HG03045 (cell line): ENCODE data around the gene BLOC1S1.

Source experiments
- ATAC-seq: cut with Tn5 transposase; IDR thresholded peaks from one replicate; pipeline ENCODE4 v1.9.1; 2021; ENCODE audit warnings: mild to moderate bottlenecking, moderate library complexity; ENCODE audit not compliant: unreplicated experiment

BLOC1S1 gene

GRCh38 chr12:55726971-55727370 lies 11.1 kb downstream of the BLOC1S1 start:
- no peak for ATAC-seq

GRCh38 chr12:55727643-55728185 lies 11.9 kb downstream of the BLOC1S1 start:
- no peak for ATAC-seq

GRCh38 chr12:55728186-55728938 lies 12.5 kb downstream of the BLOC1S1 start:
- peak; percentile 21 for ATAC-seq

GRCh38 chr12:55728939-55729818 lies 13.3 kb downstream of the BLOC1S1 start, which contains the start of gene CD63:
CD63 (minus strand) TSS chr12:55729009; CDS start chr12:55728341, 668 bp downstream.
- ATAC-seq: peak; percentile 70

GRCh38 chr12:55729819-55730818 lies 14.3 kb downstream of the BLOC1S1 start:
- ATAC-seq: peak; percentile 33

- no peak for ATAC-seq
Measured at GRCh38 chr12:55732288-55732687, 16.4 kb downstream of the BLOC1S1 start.

GRCh38 chr12:55733021-55733555 lies 17.2 kb downstream of the BLOC1S1 start:
- ATAC-seq: no peak

GRCh38 chr12:55733858-55734257 lies 18.0 kb downstream of the BLOC1S1 start:
- no peak for ATAC-seq

- no peak for ATAC-seq
Measured at GRCh38 chr12:55734595-55734994, 18.7 kb downstream of the BLOC1S1 start.

GRCh38 chr12:55736076-55736475 lies 20.2 kb downstream of the BLOC1S1 start:
- ATAC-seq: no peak

GRCh38 chr12:55736780-55737580 lies 21.1 kb downstream of the BLOC1S1 start:
- no peak for ATAC-seq

- ATAC-seq: no peak
Measured at GRCh38 chr12:55737581-55738122, 21.8 kb downstream of the BLOC1S1 start.

GRCh38 chr12:55738123-55739024 lies 22.5 kb downstream of the BLOC1S1 start:
- ATAC-seq: peak; percentile 87

- ATAC-seq: no peak
Measured at GRCh38 chr12:55739025-55739378, 23.2 kb downstream of the BLOC1S1 start.

- ATAC-seq: no peak
Measured at GRCh38 chr12:55741931-55742680, 26.3 kb downstream of the BLOC1S1 start.

- peak; percentile 33 for ATAC-seq
Measured at GRCh38 chr12:55742719-55743405, 27.0 kb downstream of the BLOC1S1 start, which contains the start of gene GDF11. GDF11 (plus strand) TSS chr12:55743122; CDS start chr12:55743317, 195 bp downstream.
